ENCODE data around the gene ATL2.

The ATL2 gene

GRCh38 chr2:38256610-38257009, 120.5 kb downstream of the ATL2 start:
- Histone ChIP-seq H3K4me3 (ENCODE audit: low read depth, low read length) (no peak overlapping the region), H3K27me3 (ENCODE audit: insufficient read depth, low read depth, severe bottlenecking) (no peaks in the 10 kb centered on the region), H3K27ac (no peak overlapping the region), H3K36me3 (no peaks in the 10 kb centered on the region), H3K9me3 (ENCODE audit: severe bottlenecking) (peaks cover 6% of the 10 kb centered on the region)
- DNase-seq, result no peak
- TF ChIP-seq CTCF (IDR thresholded peaks at IDR 0.05; ENCODE audit: low read depth, low read length), result no peak

- no peak for TF ChIP-seq CTCF (IDR thresholded peaks at IDR 0.05; ENCODE audit: low read depth, low read length)
- DNase-seq, result no peak
- Histone ChIP-seq H3K27me3 (ENCODE audit: insufficient read depth, low read depth, severe bottlenecking) (no peaks in the 10 kb centered on the region), H3K4me3 (ENCODE audit: low read depth, low read length) (no peak overlapping the region), H3K27ac (no peak overlapping the region), H3K36me3 (no peaks in the 10 kb centered on the region), H3K9me3 (ENCODE audit: severe bottlenecking) (peaks cover 6% of the 10 kb centered on the region)
These were observed 121.9 kb downstream of the ATL2 start for GRCh38 chr2:38255211-38255610.

DNA sequence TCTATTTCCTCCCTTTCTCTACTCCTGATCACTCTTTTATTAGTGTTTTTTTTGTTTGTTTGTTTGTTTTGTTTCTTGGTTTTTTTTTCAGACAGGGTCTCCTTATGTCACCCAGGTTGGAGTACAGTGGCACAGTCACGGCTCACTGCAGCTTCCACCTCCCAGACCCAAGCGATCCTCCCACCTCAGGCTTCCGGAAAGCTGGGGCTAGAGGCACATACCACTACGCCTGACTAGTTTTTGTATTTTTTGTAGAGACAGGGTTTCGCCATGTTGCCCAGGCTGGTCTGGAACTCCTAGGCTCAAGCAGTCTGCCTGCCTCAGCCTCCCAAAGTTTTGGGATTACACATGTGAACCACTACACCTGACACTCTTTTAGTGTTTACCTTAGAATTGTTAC, 122.3 kb downstream of the ATL2 start:
- Histone ChIP-seq H3K27ac (no peak overlapping the region), H3K27me3 (ENCODE audit: insufficient read depth, low read depth, severe bottlenecking) (no peaks in the 10 kb centered on the region), H3K9me3 (ENCODE audit: severe bottlenecking) (peaks cover 6% of the 10 kb centered on the region), H3K4me3 (ENCODE audit: low read depth, low read length) (no peak overlapping the region), H3K36me3 (no peaks in the 10 kb centered on the region)
- no peak for TF ChIP-seq CTCF (IDR thresholded peaks at IDR 0.05; ENCODE audit: low read depth, low read length)
- no peak for DNase-seq

DNA sequence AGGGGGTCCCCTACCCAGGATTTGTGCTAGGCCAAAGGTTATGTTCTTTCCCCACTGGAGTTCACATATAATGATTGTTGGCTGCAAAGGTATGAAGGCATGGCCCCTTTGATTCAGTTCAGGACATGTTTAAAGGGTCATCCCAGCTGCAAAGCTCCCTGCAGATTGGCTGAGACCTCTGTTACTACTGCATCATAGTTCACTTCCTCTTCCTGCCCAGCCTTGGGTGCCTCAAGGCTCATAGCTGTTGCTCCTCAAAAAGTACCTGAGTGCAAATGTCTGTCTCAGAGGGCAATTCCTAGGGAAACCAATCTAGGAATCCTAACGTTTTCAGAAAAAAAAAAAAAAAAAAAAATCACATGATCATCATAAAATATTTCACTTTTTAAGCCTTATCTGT, 125.1 kb downstream of the ATL2 start:
- no peak for TF ChIP-seq CTCF (IDR thresholded peaks at IDR 0.05; ENCODE audit: low read depth, low read length)
- H3K27ac ChIP-seq, result no peak overlapping the region
- H3K4me3 ChIP-seq (ENCODE audit: low read depth, low read length), result no peak overlapping the region
- no peaks in the 10 kb centered on the region for H3K36me3 ChIP-seq
- DNase-seq, result no peak
- H3K9me3 ChIP-seq (ENCODE audit: severe bottlenecking), result peaks cover 6% of the 10 kb centered on the region
- H3K27me3 ChIP-seq (ENCODE audit: insufficient read depth, low read depth, severe bottlenecking), result no peaks in the 10 kb centered on the region

DNA sequence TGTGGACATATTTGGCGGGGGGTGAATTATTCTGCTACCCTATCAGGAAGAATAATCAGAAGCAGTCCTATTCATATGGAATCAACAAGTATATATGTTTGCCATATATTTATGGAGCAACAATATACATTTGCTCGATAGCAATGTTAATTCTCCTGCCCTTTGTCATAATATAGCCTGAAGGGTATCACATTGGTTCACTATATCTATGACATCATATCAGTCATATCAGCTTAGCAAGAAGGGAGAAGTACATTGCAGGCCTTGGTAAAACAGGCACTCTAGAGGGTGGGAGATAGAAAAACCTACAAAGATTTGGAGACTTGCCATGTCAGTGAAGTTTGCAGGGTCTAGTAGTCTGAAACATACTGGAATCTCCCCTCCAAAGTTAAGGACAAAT, 128.4 kb downstream of the ATL2 start:
- Histone ChIP-seq H3K36me3 (no peaks in the 10 kb centered on the region), H3K9me3 (ENCODE audit: severe bottlenecking) (no peaks in the 10 kb centered on the region), H3K4me3 (ENCODE audit: low read depth, low read length) (no peak overlapping the region), H3K27ac (no peak overlapping the region), H3K27me3 (ENCODE audit: insufficient read depth, low read depth, severe bottlenecking) (no peaks in the 10 kb centered on the region)
- DNase-seq, result no peak
- TF ChIP-seq CTCF (IDR thresholded peaks at IDR 0.05; ENCODE audit: low read depth, low read length), result no peak

DNA sequence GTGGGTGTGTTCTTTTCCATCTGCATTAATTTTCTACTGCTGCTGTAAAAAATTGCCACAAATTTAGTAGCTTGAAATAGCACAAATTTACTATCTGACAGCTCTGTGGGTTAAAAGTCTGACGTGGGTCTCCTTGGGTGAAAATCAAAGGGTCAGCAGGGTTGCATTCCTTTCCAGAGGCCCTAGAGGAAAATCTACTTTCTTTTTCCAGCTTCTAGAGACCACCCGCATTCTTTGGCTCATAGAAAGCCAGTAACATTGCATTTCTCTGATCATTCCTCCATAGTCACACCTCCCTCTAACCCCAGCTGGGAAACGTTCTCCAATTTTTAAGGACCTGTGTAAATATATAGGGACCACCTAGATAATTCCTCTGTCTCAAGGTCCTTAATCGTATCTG, 128.8 kb downstream of the ATL2 start:
- Histone ChIP-seq H3K27ac (no peak overlapping the region), H3K9me3 (ENCODE audit: severe bottlenecking) (no peaks in the 10 kb centered on the region), H3K4me3 (ENCODE audit: low read depth, low read length) (no peak overlapping the region), H3K27me3 (ENCODE audit: insufficient read depth, low read depth, severe bottlenecking) (no peaks in the 10 kb centered on the region), H3K36me3 (no peaks in the 10 kb centered on the region)
- no peak for DNase-seq
- no peak for TF ChIP-seq CTCF (IDR thresholded peaks at IDR 0.05; ENCODE audit: low read depth, low read length)

Data from WERI-Rb-1 (cell line).